GM12865 (cell line): ENCODE measurements around the gene SPRR4.

Experiments
- DNase-seq: peaks from one replicate; pipeline ENCODE4 v3.0.0; 2010; ENCODE audit warnings: low read depth
- H3K4me3 ChIP-seq: 2 replicates; pipeline ENCODE4 v1.5.1; 2011; ENCODE audit warnings: mild to moderate bottlenecking, low read depth, low read length, control low read depth
- CTCF ChIP-seq: IDR thresholded peaks from 2 replicates; pipeline ENCODE4 v1.5.1; 2011; ENCODE audit warnings: low read length, control low read depth, low read depth, inconsistent platforms; ENCODE audit not compliant: insufficient read depth; ENCODE audit errors: missing control alignments

Gene SPRR4

GRCh38 chr1:152941037-152941711, 29.3 kb upstream of the SPRR4 start:
- no peak for TF ChIP-seq CTCF
- H3K4me3 ChIP-seq: no peak overlapping the region
- no peak for DNase-seq

DNA sequence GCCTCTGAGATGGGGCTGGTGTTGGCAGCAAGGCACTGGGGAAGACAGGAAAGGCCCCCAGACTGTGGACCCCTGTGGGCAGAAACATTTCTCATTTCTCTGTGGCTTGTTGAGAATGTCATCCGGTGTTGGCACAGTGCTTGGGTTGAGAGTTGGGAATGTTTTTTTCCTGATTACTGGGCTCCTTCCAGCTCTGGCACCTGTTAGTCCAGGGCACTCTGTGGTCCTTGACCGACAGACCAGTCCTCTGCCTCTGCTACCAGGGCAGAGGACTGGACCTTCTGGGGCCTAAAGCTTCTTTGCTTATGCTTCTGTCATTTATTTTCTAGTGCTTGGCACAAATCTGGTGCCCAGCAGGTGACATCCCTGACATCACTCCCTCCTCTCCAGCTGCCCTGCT, 28.3 kb upstream of the SPRR4 start:
- H3K4me3 ChIP-seq: no peak overlapping the region
- DNase-seq: no peak
- no peak for TF ChIP-seq CTCF

DNA sequence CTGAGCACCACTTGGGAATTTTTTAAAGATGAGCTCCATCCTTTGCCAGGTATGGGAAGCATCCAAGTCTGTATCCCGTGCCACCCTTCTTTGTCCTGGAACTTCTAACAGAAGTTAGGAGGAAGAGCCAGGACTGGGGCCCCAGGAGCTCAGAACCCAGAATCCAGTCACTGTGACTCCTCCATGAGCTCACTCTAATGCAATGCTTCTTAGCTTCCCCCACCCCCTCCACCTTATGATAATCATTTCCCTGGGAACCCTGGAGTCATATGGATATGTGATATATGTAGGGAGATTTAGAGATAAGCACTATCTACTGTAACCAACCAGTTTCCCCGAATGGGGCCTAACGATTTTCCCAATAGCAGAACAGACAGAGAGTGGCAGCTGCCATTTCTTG, 24.2 kb upstream of the SPRR4 start:
- DNase-seq: no peak
- TF ChIP-seq CTCF: no peak
- H3K4me3 ChIP-seq: no peak overlapping the region

DNA sequence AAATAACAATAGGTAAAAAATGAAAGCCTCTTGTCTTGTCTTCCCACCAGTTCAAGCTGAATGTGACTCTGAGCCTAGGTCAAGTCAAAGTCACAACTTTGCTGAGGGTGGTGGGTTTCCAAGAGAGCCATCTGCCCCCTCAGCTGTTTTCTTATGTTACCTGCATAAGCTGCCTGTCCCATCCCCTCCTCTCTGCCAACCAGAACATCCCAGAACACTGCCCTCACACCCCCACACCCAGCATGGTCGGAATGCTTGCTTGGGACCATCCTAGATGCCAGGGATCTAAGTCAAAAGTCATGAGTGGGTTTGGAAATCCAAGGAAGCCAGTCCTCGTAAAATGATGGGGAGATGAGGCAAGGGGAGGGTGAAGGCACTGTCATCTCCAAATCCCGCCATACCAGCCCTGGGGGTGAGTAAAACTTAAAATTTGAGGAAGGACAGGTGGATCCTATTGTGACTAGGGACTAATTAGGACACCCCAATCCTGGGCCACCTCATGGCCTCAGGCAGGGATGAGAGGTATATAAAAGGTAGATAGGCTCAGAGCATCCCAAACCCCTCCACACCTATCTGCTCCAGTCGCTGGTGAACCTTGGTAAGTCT, 23.7 kb upstream of the SPRR4 start, which contains the start of gene SPRR5:
Gene SPRR5, plus strand, starts transcription at position 556 of the 606 bp plus-strand sequence. CDS start 1,349 bp downstream, outside the sequence.
- no peak for TF ChIP-seq CTCF
- DNase-seq: no peak
- no peak within 1 kb of the TSS for H3K4me3 ChIP-seq

GRCh38 chr1:152951711-152952110, 18.7 kb upstream of the SPRR4 start:
- DNase-seq: no peak
- no peak for TF ChIP-seq CTCF
- H3K4me3 ChIP-seq: no peak overlapping the region

DNA sequence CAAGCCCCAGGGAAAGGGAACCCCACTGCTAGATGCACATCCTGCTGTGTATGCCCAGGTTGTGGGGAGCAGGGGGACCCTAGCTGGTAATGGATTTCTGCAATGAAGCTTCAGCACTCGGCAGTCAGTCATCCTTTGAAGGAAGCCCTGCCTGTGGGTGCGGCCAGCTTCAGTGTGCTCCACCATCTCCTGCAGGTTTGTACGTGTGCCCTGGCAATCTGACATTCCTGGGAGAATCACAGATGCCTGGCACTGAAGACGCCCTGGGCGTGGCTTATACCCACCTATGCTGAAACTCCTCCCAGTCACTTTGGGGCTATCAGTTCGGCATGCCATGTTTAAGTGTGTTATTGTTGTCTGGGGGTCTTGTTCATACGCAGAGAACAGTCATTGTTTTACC, 16.7 kb upstream of the SPRR4 start:
- DNase-seq: no peak
- no peak for TF ChIP-seq CTCF
- H3K4me3 ChIP-seq: no peak overlapping the region

DNA sequence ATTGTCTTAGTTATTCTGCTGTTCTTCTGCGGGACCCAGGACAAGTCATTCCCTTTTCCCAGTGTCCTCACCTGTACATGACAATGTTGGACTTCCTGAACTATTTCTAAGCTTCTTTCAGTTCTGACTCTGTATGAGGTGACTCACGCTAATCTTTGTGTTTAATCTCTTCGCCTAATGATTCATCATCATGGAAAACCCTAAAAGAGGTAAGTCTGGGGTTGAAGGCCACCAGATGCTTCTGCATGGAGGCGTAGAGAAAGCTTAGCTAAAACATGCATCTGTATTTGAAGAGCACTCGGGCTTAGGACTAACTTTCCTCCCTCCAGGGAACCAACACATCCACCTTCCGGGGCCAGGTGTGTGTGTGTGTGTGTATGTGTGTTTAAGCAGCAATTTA, 16.0 kb upstream of the SPRR4 start:
- DNase-seq: no peak

More for the DNA sequence above, 16.0 kb upstream of the SPRR4 start:
- TF ChIP-seq CTCF: no peak
- no peak overlapping the region for H3K4me3 ChIP-seq
